Measurements from ENCODE around the gene DHRSX. TPM values are rescaled to one million over a fixed set of nuclear protein-coding genes. Genes with fewer than 3 reads are reported as not detected.

DHRSX gene
- polyA plus RNA-seq, 2 of the 4 experiments (the other 2 are of a cell fraction): 32.1 to 56.3 TPM

DNA sequence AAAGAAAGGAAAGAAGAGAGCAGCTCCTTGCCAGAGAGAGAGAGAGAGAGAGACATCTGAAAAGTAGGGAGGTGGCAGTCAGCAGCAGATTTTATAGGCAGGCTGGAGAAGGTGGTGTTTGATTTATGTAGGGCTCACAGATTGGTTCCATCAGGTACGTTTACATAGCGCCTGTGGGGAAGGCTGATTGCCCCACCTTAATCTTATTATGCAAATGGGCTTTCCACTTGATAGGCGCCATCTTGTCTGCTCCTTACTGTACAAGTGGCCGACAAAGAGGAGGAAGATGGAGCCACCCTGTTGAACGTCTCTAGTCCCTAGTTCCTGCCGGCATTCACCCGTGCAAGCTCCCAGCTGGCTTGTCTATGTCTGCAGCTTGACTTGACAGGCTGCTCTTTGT lies 49.1 kb upstream of the DHRSX start:
- peaks cover 16% of the 10 kb centered on the region; the same call in 1 of the 3 replicates for H3K9me3 ChIP-seq
- no peak overlapping the region for H3K4me3 ChIP-seq
- CTCF ChIA-PET: no interaction called here
- peaks cover 19% of the 10 kb centered on the region for H3K4me1 ChIP-seq
- FAIRE-seq: no peak
- no peak overlapping the region for H3K4me2 ChIP-seq
- ATAC-seq: no peak
- WGBS (ENCODE audit: missing lambda C conversion rate): 48% methylated on average over 7 of the region's 7 CpGs
- POLR2A ChIA-PET: no interaction called here
- no peak for TF ChIP-seq RCOR1 (IDR thresholded peaks at IDR 0.05; ENCODE audit: low read depth, low read length)
- no peak overlapping the region for H3K27ac ChIP-seq
- no peak for DNase-seq (ENCODE audit: low read depth in 1 of 2, low spot score in 1 of 2)

DNA sequence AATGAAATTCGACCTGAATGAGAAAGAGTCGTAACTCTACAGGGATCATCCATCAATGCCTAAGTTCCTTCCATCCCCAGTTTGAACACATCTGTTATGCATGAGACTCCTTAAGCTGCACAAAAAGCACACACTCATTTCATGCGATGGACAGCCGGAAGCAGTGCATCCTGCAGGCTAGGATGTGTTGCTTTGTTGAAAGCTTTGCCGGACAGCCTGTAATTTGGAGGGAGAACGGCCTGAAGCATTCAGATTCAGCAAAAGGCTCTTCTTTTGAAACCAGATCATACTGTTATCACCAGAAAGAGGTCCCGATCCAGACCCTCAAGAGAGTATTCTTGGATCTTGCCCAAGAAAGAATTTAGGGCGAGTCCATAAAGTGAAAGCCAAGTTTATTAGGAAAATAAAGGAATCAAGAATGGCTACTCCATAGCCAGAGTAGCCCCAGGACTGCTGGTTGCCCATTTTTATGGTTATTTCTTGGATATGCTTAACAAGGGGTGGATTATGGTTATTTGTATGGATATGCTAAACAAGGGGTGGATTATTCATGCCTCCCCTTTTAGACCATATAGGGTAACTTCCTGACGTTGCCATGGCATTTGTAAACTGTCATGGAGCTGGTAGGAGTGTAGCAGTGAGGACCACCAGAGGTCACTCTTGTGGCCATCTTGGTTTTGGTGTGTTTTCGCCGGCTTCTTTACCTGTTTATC lies 48.1 kb upstream of the DHRSX start:
- DNase-seq (ENCODE audit: low read depth in 1 of 2, low spot score in 1 of 2) (no peak), FAIRE-seq (no peak), ATAC-seq (no peak)
- ChIA-PET CTCF (no interaction called here), POLR2A (no interaction called here)
- TF ChIP-seq JUN (IDR thresholded peaks at IDR 0.05) (no peak), NPAS2 (CRISPR knock-in tag; IDR thresholded peaks at IDR 0.05; ENCODE audit: borderline replicate concordance) (no peak), PHF8 (IDR thresholded peaks at IDR 0.05; ENCODE audit: borderline replicate concordance, low read depth) (no peak), CBX2 (IDR thresholded peaks at IDR 0.05; ENCODE audit: borderline replicate concordance, low read depth) (no peak), POLR2A (IDR thresholded peaks at IDR 0.05; ENCODE audit: low read length) (no peak), HOXB13 (CRISPR knock-in tag; IDR thresholded peaks at IDR 0.05; ENCODE audit: low read depth) (no peak), SMC3 (IDR thresholded peaks at IDR 0.05) (no peak), JUNB (IDR thresholded peaks at IDR 0.05) (no peak), HOXB5 (CRISPR knock-in tag; IDR thresholded peaks at IDR 0.05) (no peak), NR3C1 (IDR thresholded peaks at IDR 0.05) (no peak), RARB (CRISPR knock-in tag; IDR thresholded peaks at IDR 0.05) (no peak)
- TF ChIP-seq, protein P1, sequence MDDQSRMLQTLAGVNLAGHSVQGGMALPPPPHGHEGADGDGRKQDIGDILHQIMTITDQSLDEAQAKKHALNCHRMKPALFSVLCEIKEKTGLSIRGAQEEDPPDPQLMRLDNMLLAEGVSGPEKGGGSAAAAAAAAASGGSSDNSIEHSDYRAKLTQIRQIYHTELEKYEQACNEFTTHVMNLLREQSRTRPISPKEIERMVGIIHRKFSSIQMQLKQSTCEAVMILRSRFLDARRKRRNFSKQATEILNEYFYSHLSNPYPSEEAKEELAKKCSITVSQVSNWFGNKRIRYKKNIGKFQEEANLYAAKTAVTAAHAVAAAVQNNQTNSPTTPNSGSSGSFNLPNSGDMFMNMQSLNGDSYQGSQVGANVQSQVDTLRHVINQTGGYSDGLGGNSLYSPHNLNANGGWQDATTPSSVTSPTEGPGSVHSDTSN (IDR thresholded peaks at IDR 0.05): no peak
- TF ChIP-seq, protein P2, sequence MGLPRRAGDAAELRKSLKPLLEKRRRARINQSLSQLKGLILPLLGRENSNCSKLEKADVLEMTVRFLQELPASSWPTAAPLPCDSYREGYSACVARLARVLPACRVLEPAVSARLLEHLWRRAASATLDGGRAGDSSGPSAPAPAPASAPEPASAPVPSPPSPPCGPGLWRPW (IDR thresholded peaks at IDR 0.05): no peak
- TF ChIP-seq, protein P3, sequence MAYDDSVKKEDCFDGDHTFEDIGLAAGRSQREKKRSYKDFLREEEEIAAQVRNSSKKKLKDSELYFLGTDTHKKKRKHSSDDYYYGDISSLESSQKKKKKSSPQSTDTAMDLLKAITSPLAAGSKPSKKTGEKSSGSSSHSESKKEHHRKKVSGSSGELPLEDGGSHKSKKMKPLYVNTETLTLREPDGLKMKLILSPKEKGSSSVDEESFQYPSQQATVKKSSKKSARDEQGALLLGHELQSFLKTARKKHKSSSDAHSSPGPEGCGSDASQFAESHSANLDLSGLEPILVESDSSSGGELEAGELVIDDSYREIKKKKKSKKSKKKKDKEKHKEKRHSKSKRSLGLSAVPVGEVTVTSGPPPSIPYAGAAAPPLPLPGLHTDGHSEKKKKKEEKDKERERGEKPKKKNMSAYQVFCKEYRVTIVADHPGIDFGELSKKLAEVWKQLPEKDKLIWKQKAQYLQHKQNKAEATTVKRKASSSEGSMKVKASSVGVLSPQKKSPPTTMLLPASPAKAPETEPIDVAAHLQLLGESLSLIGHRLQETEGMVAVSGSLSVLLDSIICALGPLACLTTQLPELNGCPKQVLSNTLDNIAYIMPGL (CRISPR knock-in tag; IDR thresholded peaks at IDR 0.05; ENCODE audit: borderline replicate concordance): no peak
- TF ChIP-seq, protein P4, sequence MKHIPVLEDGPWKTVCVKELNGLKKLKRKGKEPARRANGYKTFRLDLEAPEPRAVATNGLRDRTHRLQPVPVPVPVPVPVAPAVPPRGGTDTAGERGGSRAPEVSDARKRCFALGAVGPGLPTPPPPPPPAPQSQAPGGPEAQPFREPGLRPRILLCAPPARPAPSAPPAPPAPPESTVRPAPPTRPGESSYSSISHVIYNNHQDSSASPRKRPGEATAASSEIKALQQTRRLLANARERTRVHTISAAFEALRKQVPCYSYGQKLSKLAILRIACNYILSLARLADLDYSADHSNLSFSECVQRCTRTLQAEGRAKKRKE (CRISPR knock-in tag; IDR thresholded peaks at IDR 0.05; ENCODE audit: low read depth): no peak
- peaks cover 19% of the 10 kb centered on the region for H3K4me1 ChIP-seq
- no peak overlapping the region for H3K4me3 ChIP-seq
- no peak overlapping the region for H3K4me2 ChIP-seq
- peaks cover 22% of the 10 kb centered on the region; the same call in 2 of the 3 replicates for H3K9me3 ChIP-seq
- WGBS (ENCODE audit: missing lambda C conversion rate): 71% methylated on average over 11 of the region's 11 CpGs
- no peak overlapping the region for H3K27ac ChIP-seq

DNA sequence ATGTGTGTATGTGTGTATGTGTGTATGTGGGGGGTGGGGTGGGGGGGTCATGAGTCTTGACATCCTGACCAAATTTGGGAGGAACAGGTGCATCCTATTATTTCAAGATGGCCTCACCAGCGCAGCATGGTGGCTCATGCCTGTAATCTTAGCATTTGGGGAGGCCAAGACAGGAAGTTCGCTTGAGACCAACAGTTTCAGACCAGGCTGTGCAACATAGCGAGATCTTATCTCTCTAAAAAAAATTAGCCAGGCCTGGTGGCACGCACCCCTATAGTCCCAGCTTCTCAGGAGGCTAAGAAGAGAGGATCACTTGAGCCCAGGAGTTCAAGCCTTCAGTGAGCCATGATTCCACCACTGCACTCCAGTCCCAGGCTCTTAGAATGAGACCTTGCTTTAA lies 47.0 kb upstream of the DHRSX start:
- H3K27ac ChIP-seq: no peak overlapping the region
- H3K4me1 ChIP-seq: peaks cover 12% of the 10 kb centered on the region
- CTCF ChIA-PET: no interaction called here
- POLR2A ChIA-PET: no interaction called here
- no peak for DNase-seq (ENCODE audit: low read depth in 1 of 2, low spot score in 1 of 2)
- TF ChIP-seq RARB (CRISPR knock-in tag; IDR thresholded peaks at IDR 0.05) (no peak), ZFP36 (IDR thresholded peaks at IDR 0.05; ENCODE audit: borderline replicate concordance, partially characterized antibody) (no peak), CHD4 (IDR thresholded peaks at IDR 0.05; ENCODE audit: borderline replicate concordance) (no peak)
- H3K9me3 ChIP-seq: peaks cover 22% of the 10 kb centered on the region; the same call in 2 of the 3 replicates
- ATAC-seq: no peak
- WGBS (ENCODE audit: missing lambda C conversion rate): 62% methylated on average over 4 of the region's 4 CpGs
- H3K4me3 ChIP-seq: no peak overlapping the region
- FAIRE-seq: no peak
- no peak overlapping the region for H3K4me2 ChIP-seq

All from A549 (cell line).